Right ventricle myocardium inferior (tissue), 1 donor: ENCODE data around the gene SEMA6A. TPM values are rescaled to one million over a fixed set of nuclear protein-coding genes. Genes with fewer than 3 reads are reported as not detected.

Source experiments
- ATAC-seq: fragments of 200-7000 bp; cut with Tn5 transposase; one replicate; pipeline ENCODE4 v1.9.1; 2020; ENCODE audit warnings: mild to moderate bottlenecking, moderate library complexity
- DNase-seq: peaks from one replicate; pipeline ENCODE4 v3.0.0; 2021; ENCODE audit errors: missing footprints
- intact Hi-C: fragments of 100-400 bp; cut with DNase I; formaldehyde crosslinking; loops from one replicate; pipeline ENCODE4 v1.11.0; 2022
- total RNA-seq: library from RNA; stranded (reverse); fragmentation: NEBNext Ultra II Directional; extraction: Animal tissue kit (Norgen Biotek cat#: 25700); gene quantifications from one replicate; pipeline ENCODE4 v1.2.1, GENCODE V29; 2021
- donor health status: DM: no; HTN: yes; CAD: no; lungs with severe emphysema.

The SEMA6A gene
- total RNA-seq, 1 donor from 2014 or later = 7.8 TPM

- intact Hi-C loops = no loop called here
- no peak for DNase-seq
- no peak for ATAC-seq
Observed at GRCh38 chr5:116480894-116481510, 93.6 kb downstream of the SEMA6A start.

GRCh38 chr5:116479776-116480675, 94.6 kb downstream of the SEMA6A start:
- peak; percentile 26 for ATAC-seq
- no peak for DNase-seq
- intact Hi-C loops = no loop called here

GRCh38 chr5:116478491-116478890, 96.1 kb downstream of the SEMA6A start:
- intact Hi-C loops = no loop called here
- ATAC-seq = no peak
- no peak for DNase-seq

GRCh38 chr5:116476897-116477537, 97.6 kb downstream of the SEMA6A start:
- intact Hi-C loops = no loop called here
- no peak for DNase-seq
- ATAC-seq = no peak

- DNase-seq (no peak), ATAC-seq (no peak)
- intact Hi-C loops = no loop called here
Observed at GRCh38 chr5:116475338-116475737, 99.3 kb downstream of the SEMA6A start.

- no peak for DNase-seq
- intact Hi-C loops = no loop called here
- ATAC-seq = no peak
Observed at GRCh38 chr5:116473706-116474105, 100.9 kb downstream of the SEMA6A start.

- no peak for ATAC-seq
- no peak for DNase-seq
- intact Hi-C loops = no loop called here
Observed at GRCh38 chr5:116472274-116472673, 102.3 kb downstream of the SEMA6A start.

GRCh38 chr5:116469631-116470030, 105.0 kb downstream of the SEMA6A start:
- no peak for ATAC-seq
- DNase-seq = no peak
- intact Hi-C loops = no loop called here

- no peak for DNase-seq
- intact Hi-C loops = no loop called here
- ATAC-seq = no peak
Observed at GRCh38 chr5:116468583-116468982, 106.0 kb downstream of the SEMA6A start.

- ATAC-seq = no peak
- intact Hi-C loops = no loop called here
- DNase-seq = no peak
Observed at GRCh38 chr5:116467465-116467843, 107.2 kb downstream of the SEMA6A start.

- DNase-seq = no peak
- intact Hi-C loops = no loop called here
- no peak for ATAC-seq
Observed at GRCh38 chr5:116466727-116467464, 107.7 kb downstream of the SEMA6A start.

GRCh38 chr5:116465411-116465810, 109.2 kb downstream of the SEMA6A start:
- ATAC-seq (no peak), DNase-seq (no peak)
- intact Hi-C loops = no loop called here

GRCh38 chr5:116464144-116464708, 110.4 kb downstream of the SEMA6A start:
- DNase-seq (no peak), ATAC-seq (no peak)
- intact Hi-C loops = no loop called here

- intact Hi-C loops = no loop called here
- ATAC-seq = no peak
Observed at GRCh38 chr5:116462500-116462899, 112.1 kb downstream of the SEMA6A start.

GRCh38 chr5:116459301-116459700, 115.3 kb downstream of the SEMA6A start:
- intact Hi-C loops = no loop called here
- no peak for DNase-seq
- ATAC-seq = no peak

More at GRCh38 chr5:116462500-116462899, 112.1 kb downstream of the SEMA6A start:
- no peak for DNase-seq

- ATAC-seq (no peak), DNase-seq (no peak)
- intact Hi-C loops = no loop called here
Observed at GRCh38 chr5:116457062-116457461, 117.6 kb downstream of the SEMA6A start.

GRCh38 chr5:116456036-116456435, 118.6 kb downstream of the SEMA6A start:
- intact Hi-C loops = no loop called here
- no peak for DNase-seq
- no peak for ATAC-seq

GRCh38 chr5:116455061-116455460, 119.6 kb downstream of the SEMA6A start:
- peak; percentile 63 for ATAC-seq
- DNase-seq = no peak
- intact Hi-C loops = no loop called here

- intact Hi-C loops = no loop called here
- peak; percentile 64 for ATAC-seq
- no peak for DNase-seq
Observed at GRCh38 chr5:116454417-116454927, 120.2 kb downstream of the SEMA6A start.
